RWPE2 (cell line): Measurements from ENCODE around the gene MTA1.

Experiments used
- ATAC-seq: fragments of 200-7000 bp; cut with Tn5 transposase; 3 replicates; pipeline ENCODE4 v1.9.1; 2021; ENCODE audit warnings: low read depth
- DNase-seq: peaks from one replicate; pipeline ENCODE4 v3.0.0-alpha.2; 2020; ENCODE audit warnings: low spot score
- H3K27ac ChIP-seq: fragments of 450-650 bp; 2 replicates; pipeline ENCODE4 v1.5.1; 2017; ENCODE audit warnings: mild to moderate bottlenecking; ENCODE audit not compliant: poor library complexity, severe bottlenecking
- H3K27me3 ChIP-seq: fragments of 250-450 bp; sonication (Bioruptor Pico); 2 replicates; pipeline ENCODE4 v1.5.1; 2021; ENCODE audit warnings: mild to moderate bottlenecking, moderate library complexity; ENCODE audit not compliant: insufficient read depth, poor library complexity, severe bottlenecking
- H3K36me3 ChIP-seq: fragments of 250-450 bp; sonication (Bioruptor Pico); 2 replicates; pipeline ENCODE4 v1.5.1; 2020; ENCODE audit warnings: low read depth, mild to moderate bottlenecking, moderate library complexity
- H3K4me1 ChIP-seq: fragments of 250-450 bp; sonication (Bioruptor Pico); 2 replicates; pipeline ENCODE4 v1.5.1; 2021; ENCODE audit warnings: mild to moderate bottlenecking, moderate library complexity; ENCODE audit not compliant: insufficient read depth, poor library complexity, severe bottlenecking
- H3K4me3 ChIP-seq: fragments of 250-450 bp; sonication (Bioruptor Pico); 2 replicates; pipeline ENCODE4 v1.5.1; 2021; ENCODE audit warnings: mild to moderate bottlenecking, moderate library complexity; ENCODE audit not compliant: severe bottlenecking
- H3K9me3 ChIP-seq: fragments of 250-450 bp; sonication (Bioruptor Pico); 2 replicates; pipeline ENCODE4 v1.5.1; 2021; ENCODE audit warnings: mild to moderate bottlenecking, moderate library complexity; ENCODE audit not compliant: severe bottlenecking
- TF ChIP-seq, protein P1 (sequence below): fragments of 450-650 bp; IDR thresholded peaks from one replicate; pipeline ENCODE4 v1.5.1; 2017; ENCODE audit warnings: mild to moderate bottlenecking, moderate library complexity; ENCODE audit not compliant: poor library complexity, severe bottlenecking

Gene MTA1

DNA sequence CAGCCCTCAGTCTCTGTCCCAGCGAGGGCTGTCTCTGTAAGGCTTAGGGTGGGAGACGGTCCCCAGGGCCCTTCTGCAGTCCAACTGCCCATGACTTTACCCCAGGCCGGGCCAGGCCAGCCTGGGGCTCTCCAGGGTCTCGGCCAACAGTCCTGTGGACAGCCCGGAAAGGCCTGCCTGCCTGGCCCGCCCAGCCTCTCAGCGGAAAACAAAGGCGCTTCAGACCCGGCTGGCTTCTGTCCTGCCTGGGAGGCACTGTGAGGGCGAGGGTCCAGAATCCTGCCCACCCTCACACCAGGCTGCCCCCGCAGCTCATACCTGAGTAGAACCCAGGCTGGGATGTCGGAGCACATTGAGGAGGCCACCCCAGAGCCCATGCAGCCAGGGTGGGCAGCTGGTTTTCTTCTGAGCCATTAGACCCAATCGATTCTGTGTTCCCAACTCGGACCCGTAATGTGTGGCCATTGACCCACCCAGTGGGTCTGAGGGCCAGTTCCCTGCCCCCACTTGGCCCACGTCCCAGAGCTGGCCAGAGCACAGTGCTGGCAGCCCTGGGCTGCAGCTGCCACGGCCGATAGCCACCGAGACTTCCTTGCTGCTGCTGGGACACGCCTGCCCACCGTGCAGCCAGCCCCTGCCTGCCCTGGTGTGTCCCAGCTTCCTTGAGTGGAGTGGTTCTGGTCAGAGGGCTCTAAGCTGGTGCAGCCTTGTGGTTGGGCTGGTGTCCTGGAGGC lies 56.6 kb downstream of the MTA1 start:
- H3K4me1 ChIP-seq = peaks cover 25% of the 10 kb centered on the region
- ATAC-seq = peak; percentile 2
- H3K27me3 ChIP-seq = no peaks in the 10 kb centered on the region
- H3K4me3 ChIP-seq = peak overlapping the region; percentile 89
- TF ChIP-seq, protein P1, sequence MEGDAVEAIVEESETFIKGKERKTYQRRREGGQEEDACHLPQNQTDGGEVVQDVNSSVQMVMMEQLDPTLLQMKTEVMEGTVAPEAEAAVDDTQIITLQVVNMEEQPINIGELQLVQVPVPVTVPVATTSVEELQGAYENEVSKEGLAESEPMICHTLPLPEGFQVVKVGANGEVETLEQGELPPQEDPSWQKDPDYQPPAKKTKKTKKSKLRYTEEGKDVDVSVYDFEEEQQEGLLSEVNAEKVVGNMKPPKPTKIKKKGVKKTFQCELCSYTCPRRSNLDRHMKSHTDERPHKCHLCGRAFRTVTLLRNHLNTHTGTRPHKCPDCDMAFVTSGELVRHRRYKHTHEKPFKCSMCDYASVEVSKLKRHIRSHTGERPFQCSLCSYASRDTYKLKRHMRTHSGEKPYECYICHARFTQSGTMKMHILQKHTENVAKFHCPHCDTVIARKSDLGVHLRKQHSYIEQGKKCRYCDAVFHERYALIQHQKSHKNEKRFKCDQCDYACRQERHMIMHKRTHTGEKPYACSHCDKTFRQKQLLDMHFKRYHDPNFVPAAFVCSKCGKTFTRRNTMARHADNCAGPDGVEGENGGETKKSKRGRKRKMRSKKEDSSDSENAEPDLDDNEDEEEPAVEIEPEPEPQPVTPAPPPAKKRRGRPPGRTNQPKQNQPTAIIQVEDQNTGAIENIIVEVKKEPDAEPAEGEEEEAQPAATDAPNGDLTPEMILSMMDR = no peak
- peak overlapping the region; percentile 89 for H3K27ac ChIP-seq
- H3K9me3 ChIP-seq = no peaks in the 10 kb centered on the region
- no peaks in the 10 kb centered on the region; the same call in 1 of the 2 replicates for H3K36me3 ChIP-seq
- DNase-seq = no peak

DNA sequence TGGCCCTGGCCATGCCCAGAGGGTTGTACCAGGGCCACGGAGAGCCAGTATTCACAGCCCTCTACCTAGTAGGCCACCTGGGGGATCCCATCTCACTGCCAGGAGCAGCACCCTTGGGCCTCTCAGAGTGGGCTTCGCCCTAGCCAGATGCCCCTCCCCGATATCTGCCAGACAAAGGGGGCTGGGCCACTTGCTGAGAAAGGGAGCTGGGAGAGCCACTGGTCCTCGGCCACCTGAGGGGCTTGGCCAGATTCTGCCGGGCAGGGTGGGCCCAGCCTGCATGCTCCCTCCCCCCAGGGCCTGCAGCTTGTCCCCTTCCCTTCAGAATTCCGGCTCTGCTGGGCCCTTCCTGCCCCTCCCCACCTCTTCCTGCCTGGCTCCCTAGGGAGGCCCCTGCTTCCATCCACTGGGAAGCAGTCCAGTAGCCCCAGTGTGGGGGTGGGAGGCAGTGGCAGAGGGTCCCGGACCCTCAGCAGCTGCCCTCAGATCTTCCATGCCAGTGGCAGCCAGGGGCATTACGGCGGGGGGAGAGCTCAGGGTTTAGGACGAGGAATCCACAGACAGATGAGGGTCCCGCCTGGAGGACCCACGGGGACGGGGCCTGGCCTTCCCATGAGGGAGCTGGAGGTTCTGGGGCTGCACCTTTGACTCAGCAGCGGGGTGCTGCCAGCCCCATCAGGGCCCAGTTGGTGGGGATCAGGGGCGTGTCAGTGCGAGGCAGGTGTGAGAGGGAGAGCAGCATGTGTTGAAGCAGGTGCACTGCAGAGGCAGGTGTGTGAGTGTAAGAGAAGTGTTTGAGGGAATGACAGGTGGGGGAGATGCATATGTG lies 57.4 kb downstream of the MTA1 start:
- H3K9me3 ChIP-seq = no peaks in the 10 kb centered on the region
- peak overlapping the region; percentile 89 for H3K4me3 ChIP-seq
- no peaks in the 10 kb centered on the region for H3K27me3 ChIP-seq
- H3K4me1 ChIP-seq = peaks cover 27% of the 10 kb centered on the region
- no peak for DNase-seq
- peak overlapping the region; percentile 89 for H3K27ac ChIP-seq
- ATAC-seq = no peak
- no peaks in the 10 kb centered on the region; the same call in 1 of the 2 replicates for H3K36me3 ChIP-seq
- TF ChIP-seq, protein P1 = no peak

DNA sequence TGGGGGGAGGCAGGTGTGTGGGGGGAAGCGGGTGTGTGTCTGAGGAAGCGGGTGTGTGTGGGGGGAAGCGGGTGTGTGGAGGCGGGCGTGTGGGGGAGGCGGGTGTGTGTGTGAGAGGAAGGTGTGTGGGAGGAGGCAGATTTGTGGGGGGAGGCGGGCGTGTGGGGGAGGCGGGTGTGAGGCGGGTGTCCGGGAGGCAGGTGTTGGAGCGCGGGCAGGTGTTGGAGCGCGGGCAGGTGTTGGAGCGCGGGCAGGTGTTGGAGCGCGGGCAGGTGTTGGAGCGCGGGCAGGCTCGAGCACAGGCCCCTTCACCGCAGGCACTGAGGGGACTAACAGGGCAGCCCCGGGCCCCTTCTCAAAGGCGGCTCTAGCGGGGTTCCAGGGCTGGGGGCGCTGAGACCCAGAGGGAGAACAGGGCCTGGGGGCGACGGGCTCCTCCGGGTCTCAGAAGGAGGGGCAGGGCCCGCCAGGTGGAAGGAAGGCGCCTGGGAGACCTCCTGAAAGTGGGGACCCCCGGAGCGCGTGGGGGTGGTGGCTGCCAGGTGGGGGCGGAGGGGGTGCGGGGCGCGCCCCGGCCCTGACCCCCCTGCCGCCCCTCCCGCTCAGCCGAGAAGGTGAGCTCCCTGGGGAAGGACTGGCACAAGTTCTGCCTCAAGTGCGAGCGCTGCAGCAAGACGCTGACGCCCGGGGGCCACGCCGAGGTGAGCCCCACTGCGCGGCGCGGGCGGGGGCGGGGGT lies 58.2 kb downstream of the MTA1 start:
- no peak for DNase-seq
- ATAC-seq = no peak
- H3K4me1 ChIP-seq = peaks cover 35% of the 10 kb centered on the region
- H3K9me3 ChIP-seq = no peaks in the 10 kb centered on the region
- no peaks in the 10 kb centered on the region for H3K27me3 ChIP-seq
- peak overlapping the region; percentile 89 for H3K27ac ChIP-seq
- TF ChIP-seq, protein P1 = no peak
- H3K4me3 ChIP-seq = no peak overlapping the region
- no peaks in the 10 kb centered on the region; the same call in 1 of the 2 replicates for H3K36me3 ChIP-seq

DNA sequence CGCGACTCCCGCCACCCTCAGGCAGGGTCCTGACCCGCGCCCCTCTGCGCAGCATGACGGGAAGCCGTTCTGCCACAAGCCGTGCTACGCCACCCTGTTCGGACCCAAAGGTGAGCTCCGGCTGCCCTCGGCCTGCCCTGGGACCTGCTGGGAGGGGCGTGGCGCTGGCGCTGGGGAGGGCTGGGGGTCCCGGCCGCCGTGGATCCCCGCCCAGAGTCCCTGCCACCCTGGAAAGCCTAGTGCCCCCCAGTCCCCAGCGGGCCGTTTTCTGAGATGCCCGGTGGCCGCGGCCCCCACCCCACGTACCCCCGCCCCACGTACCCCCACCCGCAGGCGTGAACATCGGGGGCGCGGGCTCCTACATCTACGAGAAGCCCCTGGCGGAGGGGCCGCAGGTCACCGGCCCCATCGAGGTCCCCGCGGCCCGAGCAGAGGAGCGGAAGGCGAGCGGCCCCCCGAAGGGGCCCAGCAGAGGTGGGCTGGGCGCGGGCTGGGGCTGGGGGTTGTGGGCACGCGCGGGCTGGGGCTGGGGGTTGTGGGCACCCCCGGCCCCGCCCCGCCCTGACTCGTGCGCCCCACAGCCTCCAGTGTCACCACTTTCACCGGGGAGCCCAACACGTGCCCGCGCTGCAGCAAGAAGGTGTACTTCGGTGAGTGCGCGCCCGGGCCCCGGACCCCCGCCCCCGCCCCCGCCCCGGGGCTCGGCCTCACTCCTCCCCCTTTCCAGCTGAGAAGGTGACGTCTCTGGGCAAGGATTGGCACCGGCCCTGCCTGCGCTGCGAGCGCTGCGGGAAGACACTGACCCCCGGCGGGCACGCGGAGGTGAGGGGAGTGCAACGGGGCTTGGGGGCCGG lies 59.0 kb downstream of the MTA1 start:
- TF ChIP-seq, protein P1 = no peak
- Histone ChIP-seq H3K4me1 (peaks cover 38% of the 10 kb centered on the region), H3K4me3 (no peak overlapping the region), H3K9me3 (no peaks in the 10 kb centered on the region), H3K36me3 (no peaks in the 10 kb centered on the region; the same call in 1 of the 2 replicates), H3K27me3 (no peaks in the 10 kb centered on the region), H3K27ac (no peak overlapping the region)
- ATAC-seq (no peak), DNase-seq (no peak)
